Measurements from ENCODE around the gene RAD51B. TPM values are rescaled to one million over a fixed set of nuclear protein-coding genes. Genes with fewer than 3 reads are reported as not detected.

Gene RAD51B
- total RNA-seq, 1 experiment from 2014 or later, result 8.5 TPM

DNA sequence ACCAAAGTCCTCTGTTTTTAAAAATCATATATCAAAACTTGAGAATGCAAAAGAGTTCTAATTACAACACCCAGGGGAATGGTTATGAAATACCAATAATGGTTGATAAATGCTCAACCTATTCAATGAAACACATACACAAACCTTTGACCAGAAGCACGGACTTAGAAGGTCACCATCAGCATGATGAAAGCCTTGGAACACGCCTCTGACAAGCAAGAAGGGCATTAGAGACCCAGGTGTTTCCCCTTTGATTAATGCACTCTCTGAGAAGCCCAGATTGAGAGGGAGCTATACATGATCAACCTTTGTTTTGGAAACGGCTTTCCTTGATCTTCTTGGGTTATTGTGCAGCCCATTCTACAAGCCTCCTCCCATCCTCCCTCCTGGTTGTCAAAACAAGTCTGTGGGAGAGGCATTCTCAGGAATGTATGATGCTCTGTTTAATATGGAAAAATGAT, 904.3 kb downstream of the RAD51B start:
- no peak for ATAC-seq
- in situ Hi-C loops (cut with HindIII; ENCODE audit: low pct_unique_long_range_greater_than_20kb, low sequenced_read_pairs) (no loop called here), intact Hi-C loops (cut with micrococcal nuclease; ENCODE audit: unreplicated experiment) (no loop called here)
- POLR2A ChIA-PET, result no interaction called here
- no TSS peak for BruUV-seq (replicated peaks)
- Histone ChIP-seq H3K36me3 (ENCODE audit: control insufficient read depth, insufficient read depth, low read length) (no peaks in the 10 kb centered on the region), H3K4me1 (ENCODE audit: control insufficient read depth, insufficient read depth, low read length) (no peaks in the 10 kb centered on the region), H3K27ac (ENCODE audit: low read length) (no peak overlapping the region), H3K27me3 (ENCODE audit: control insufficient read depth, insufficient read depth, low read length) (no peaks in the 10 kb centered on the region; the same call in 1 of the 2 replicates), H3K4me3 (ENCODE audit: low read depth in 2 of 2, low read length in 2 of 2) (no peak overlapping the region), H3K9me3 (ENCODE audit: control insufficient read depth, insufficient read depth, low read depth, low read length) (no peaks in the 10 kb centered on the region)
- no peak for DNase-seq (ENCODE audit: low read depth, low spot score)
- CTCF ChIA-PET, result no interaction called here
- TF ChIP-seq TCF7L2 (IDR thresholded peaks at IDR 0.05; ENCODE audit: low read depth, low read length) (no peak), POLR2AphosphoS5 (IDR thresholded peaks at IDR 0.05; ENCODE audit: low read depth, low read length) (no peak), SIN3A (IDR thresholded peaks at IDR 0.05; ENCODE audit: borderline replicate concordance, insufficient read depth, low read depth, low read length) (no peak)
- TF ChIP-seq, protein P1, sequence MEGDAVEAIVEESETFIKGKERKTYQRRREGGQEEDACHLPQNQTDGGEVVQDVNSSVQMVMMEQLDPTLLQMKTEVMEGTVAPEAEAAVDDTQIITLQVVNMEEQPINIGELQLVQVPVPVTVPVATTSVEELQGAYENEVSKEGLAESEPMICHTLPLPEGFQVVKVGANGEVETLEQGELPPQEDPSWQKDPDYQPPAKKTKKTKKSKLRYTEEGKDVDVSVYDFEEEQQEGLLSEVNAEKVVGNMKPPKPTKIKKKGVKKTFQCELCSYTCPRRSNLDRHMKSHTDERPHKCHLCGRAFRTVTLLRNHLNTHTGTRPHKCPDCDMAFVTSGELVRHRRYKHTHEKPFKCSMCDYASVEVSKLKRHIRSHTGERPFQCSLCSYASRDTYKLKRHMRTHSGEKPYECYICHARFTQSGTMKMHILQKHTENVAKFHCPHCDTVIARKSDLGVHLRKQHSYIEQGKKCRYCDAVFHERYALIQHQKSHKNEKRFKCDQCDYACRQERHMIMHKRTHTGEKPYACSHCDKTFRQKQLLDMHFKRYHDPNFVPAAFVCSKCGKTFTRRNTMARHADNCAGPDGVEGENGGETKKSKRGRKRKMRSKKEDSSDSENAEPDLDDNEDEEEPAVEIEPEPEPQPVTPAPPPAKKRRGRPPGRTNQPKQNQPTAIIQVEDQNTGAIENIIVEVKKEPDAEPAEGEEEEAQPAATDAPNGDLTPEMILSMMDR (IDR thresholded peaks at IDR 0.05), result no peak
- TF ChIP-seq, protein P2, sequence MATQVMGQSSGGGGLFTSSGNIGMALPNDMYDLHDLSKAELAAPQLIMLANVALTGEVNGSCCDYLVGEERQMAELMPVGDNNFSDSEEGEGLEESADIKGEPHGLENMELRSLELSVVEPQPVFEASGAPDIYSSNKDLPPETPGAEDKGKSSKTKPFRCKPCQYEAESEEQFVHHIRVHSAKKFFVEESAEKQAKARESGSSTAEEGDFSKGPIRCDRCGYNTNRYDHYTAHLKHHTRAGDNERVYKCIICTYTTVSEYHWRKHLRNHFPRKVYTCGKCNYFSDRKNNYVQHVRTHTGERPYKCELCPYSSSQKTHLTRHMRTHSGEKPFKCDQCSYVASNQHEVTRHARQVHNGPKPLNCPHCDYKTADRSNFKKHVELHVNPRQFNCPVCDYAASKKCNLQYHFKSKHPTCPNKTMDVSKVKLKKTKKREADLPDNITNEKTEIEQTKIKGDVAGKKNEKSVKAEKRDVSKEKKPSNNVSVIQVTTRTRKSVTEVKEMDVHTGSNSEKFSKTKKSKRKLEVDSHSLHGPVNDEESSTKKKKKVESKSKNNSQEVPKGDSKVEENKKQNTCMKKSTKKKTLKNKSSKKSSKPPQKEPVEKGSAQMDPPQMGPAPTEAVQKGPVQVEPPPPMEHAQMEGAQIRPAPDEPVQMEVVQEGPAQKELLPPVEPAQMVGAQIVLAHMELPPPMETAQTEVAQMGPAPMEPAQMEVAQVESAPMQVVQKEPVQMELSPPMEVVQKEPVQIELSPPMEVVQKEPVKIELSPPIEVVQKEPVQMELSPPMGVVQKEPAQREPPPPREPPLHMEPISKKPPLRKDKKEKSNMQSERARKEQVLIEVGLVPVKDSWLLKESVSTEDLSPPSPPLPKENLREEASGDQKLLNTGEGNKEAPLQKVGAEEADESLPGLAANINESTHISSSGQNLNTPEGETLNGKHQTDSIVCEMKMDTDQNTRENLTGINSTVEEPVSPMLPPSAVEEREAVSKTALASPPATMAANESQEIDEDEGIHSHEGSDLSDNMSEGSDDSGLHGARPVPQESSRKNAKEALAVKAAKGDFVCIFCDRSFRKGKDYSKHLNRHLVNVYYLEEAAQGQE (IDR thresholded peaks at IDR 0.05; ENCODE audit: insufficient read depth in 1 of 2, low read depth in 2 of 2, low read length in 1 of 2), result no peak

DNA sequence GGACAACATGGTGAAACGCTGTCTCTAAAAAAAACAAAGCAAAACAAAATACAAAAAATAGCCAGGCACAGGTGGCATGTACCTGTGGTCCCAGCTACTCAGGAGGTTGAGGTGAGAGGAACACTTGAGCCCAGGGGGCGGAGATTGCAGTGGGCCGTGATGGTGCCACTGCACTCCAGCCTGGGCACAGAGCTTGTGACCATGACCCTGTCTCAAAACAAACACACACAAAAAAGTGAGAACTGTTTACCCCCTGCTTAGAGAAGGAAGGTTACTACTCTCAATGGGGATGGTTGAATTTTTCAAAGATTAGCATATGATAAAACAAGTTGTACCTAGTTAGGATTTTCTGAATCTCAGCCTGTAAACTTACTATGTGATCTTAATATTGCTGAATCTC, 905.3 kb downstream of the RAD51B start:
- Histone ChIP-seq H3K27ac (ENCODE audit: low read length) (no peak overlapping the region), H3K36me3 (ENCODE audit: control insufficient read depth, insufficient read depth, low read length) (no peaks in the 10 kb centered on the region), H3K4me3 (ENCODE audit: low read depth in 2 of 2, low read length in 2 of 2) (no peak overlapping the region), H3K4me1 (ENCODE audit: control insufficient read depth, insufficient read depth, low read length) (no peaks in the 10 kb centered on the region), H3K9me3 (ENCODE audit: control insufficient read depth, insufficient read depth, low read depth, low read length) (no peaks in the 10 kb centered on the region), H3K27me3 (ENCODE audit: control insufficient read depth, insufficient read depth, low read length) (no peaks in the 10 kb centered on the region; the same call in 1 of the 2 replicates)
- intact Hi-C loops (cut with micrococcal nuclease; ENCODE audit: unreplicated experiment), result no loop called here
- in situ Hi-C loops (cut with HindIII; ENCODE audit: low pct_unique_long_range_greater_than_20kb, low sequenced_read_pairs), result no loop called here
- ChIA-PET POLR2A (no interaction called here), CTCF (interaction anchor here (0.7 kb wide), 1 partner anchor 131 kb away, joined by 5 read pairs; no protein-coding TSS in a partner anchor)
- ATAC-seq, result no peak
- TF ChIP-seq POLR2AphosphoS5 (IDR thresholded peaks at IDR 0.05; ENCODE audit: low read depth, low read length) (no peak), SIN3A (IDR thresholded peaks at IDR 0.05; ENCODE audit: borderline replicate concordance, insufficient read depth, low read depth, low read length) (no peak), TCF7L2 (IDR thresholded peaks at IDR 0.05; ENCODE audit: low read depth, low read length) (no peak)
- TF ChIP-seq, protein P2 (IDR thresholded peaks at IDR 0.05; ENCODE audit: insufficient read depth in 1 of 2, low read depth in 2 of 2, low read length in 1 of 2), result no peak
- TF ChIP-seq, protein P1 (IDR thresholded peaks at IDR 0.05), result no peak
- no peak for DNase-seq (ENCODE audit: low read depth, low spot score)
- BruUV-seq (replicated peaks), result no TSS peak
